DMS53 treated with DMSO at 0.1 percent for 48 hours (cell line): ENCODE results near the gene INHA.

Experiments used
- DNase-seq: peaks from one replicate; lab custom pipeline; 2025; ENCODE audit not compliant: unreplicated experiment; lab: John Stamatoyannopoulos, UW

Gene INHA

DNA sequence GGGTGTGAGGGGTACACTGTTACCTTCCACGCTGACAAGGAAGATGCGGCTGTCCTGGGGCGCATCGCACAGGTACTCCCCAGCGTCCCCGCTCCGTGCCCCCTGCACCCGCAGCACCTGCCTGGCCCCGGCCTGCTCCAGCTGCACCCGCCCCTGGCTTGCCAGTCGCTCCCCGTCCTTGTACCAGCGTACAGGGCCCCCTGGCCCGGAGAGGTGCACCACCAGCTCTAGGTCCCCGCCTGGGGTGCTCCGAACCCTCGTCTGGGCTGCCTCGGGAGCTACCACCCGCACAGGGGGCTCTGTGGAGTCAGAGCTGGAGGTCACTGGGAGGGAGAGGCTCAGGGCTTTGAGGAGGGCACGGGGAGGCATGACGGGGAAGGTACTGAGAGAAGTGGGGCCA lies 14.8 kb upstream of the INHA start:
- DNase-seq, result no peak

DNA sequence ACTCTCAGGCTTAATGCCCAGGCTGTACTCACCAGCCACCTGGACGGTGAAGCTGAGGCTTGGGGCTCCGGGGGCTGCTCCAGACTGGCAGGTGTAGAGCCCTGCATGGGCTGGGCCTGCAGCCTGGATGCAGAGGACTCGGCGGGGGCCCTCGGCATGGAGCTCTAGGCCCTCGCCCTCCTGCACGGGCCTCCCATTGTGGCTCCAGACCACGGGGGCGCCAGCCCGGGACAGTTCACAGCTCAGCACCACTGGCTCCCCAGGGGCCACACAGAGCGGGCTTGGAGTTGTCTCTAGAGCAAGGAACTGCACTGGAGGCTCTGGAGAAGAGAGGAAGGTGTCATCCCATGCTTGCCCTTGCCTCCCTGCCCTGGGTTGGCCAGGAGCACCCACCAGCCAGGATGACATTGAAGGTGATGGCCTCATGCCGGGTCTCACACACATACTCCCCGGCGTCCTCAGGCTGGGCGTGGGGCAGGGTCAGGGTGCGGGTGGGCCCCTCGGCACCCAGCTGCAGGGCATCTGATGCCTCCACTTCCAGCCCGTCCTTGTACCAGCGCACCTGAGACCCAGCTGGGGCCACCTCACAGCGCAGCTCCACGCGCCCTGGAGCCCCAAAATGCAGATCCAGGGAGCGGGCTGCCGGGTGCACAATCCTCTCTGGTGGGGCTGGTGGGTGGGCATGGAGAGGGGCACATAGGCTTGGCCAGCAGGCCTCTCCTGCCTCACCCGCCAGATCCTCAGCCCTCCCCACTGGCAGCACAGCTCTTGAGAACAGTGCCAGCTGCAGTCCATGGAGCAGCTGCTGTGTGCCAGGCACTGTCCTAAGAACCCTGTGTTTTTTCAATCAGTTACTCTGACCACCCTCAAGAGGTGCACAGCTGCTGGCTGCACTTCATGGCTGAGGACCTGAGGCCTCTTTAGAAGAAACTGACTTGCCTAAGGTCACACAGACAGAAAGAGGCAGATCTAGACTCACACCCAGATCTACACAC lies 14.0 kb upstream of the INHA start:
- DNase-seq, result no peak

DNA sequence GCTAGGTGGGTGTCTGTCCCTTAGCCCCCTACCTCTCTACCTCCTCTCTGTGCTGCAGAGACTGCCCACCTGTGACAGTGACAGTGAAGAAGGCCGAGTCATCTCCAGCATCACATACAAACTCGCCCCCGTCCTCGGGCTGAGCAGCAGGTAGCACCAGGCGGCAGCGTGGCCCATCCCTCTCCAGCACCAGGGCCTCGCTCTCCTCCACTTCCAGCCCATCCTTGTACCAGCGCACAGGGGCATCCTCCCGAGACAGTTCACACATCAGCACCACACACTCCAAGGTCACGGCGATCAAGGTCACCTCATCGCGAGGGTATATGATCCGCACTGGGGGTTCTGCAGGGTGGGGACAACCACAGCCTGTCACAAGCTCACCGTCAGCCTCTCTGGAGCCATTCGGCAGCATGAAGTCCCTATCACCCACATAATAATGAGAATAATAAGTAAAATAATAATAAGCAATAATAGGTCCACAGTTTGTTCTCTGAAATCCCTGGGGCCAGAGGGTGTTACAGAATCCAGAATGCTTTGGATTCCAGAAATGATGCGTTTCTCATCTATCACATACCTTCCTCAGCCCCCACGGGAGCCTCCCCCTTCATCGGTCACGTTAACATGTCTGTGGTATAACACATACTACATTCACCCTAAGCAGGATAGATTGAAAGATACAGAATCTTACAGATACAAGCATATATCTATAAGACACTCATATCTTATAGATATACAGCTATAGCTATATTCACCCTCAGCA lies 12.8 kb upstream of the INHA start:
- no peak for DNase-seq

DNA sequence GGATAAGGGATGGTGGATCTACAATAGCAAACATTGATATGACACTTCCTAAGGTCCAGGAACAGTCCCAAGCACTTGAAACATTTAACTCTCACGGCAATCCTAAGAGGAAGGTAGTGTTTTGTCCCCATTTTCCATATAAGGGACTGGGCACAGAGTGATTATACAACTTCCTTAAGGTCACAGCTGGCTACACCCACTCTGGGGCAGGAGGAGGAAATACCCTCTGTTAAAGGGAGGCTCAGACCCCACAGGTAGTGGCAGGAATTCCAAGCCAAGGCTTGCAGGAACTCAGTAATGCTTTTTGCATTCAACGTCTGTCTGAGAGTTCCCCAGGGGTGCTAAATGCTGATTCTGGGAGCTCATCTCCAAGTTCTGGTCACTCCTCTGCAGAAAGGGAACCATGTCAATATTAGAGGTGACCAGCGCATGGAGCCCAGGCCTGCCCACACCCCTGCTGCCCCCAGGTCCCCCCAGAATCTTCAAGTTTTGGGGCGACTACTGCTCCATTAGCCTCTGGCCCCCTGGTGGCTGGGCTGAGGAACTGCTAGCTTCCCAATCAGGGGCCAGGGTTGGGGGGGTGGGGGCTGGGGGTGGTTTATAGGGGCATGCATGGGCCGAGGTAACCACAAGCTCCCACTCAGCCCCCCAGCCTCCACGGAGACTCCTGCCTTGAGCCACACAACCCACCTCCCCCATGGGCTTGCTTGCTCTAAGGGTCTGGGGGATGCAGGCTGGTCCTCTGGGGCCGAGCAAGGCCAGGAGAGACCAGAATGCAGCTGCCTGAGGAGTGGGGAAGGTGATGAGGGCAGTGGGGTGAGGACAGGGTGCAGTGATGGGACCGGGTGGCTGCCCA lies 11.8 kb upstream of the INHA start:
- DNase-seq, result no peak

DNA sequence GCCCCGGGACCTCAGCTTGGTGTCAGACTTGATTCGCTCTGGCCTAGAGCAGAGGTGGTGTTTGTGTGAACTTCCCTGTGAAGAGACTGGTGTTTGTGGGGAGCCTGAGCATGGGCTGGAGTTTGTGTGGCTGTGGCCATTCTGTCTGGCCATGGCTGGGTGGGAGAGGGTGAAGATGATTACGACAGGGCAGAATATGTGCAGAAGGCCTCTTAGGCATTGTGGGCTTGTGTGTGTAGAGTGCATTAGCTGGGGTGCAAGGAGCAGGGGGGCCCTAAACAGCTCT lies 11.3 kb upstream of the INHA start:
- no peak for DNase-seq

DNA sequence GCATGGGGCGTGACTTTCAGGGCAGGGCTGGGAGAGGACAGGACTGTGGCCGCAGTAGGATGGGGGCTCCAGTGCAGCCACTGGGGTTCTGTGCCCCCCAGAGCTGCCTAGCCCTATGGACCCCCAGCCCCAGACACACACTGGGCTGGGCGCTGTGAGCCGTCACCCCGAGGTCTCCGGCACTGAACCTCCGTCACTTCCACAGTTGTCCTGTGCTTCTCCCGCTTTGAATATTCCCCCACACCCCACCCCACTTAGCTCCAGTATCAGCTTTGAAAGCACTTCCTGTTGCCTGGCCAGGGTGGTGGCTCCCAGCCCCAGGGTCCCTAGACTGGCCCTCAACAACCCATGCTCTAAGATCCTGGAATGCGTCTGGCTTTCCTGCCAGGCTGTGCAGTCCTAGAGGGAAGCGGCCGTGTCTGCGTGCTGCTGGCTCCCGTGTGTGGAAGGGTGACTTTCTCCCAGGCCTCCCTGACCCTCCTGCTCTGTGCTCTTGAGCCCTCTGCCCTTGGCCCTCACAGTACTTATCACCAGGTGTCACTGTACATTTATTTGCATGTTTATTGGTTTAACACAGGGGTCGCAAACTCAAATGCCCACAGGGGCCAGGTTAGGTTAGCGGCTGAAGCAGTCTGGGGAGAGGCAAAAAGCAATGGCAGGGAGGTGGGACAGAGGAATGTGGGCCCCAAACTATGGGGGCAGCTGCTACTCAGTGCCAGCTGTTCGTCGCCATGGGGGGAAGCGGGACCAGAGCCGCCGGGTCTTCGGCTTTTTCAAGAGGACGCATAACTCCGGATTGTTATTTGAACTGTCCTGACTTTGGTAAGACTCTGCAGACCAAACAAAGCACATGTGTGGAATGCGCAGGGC lies 10.7 kb upstream of the INHA start:
- no peak for DNase-seq

DNA sequence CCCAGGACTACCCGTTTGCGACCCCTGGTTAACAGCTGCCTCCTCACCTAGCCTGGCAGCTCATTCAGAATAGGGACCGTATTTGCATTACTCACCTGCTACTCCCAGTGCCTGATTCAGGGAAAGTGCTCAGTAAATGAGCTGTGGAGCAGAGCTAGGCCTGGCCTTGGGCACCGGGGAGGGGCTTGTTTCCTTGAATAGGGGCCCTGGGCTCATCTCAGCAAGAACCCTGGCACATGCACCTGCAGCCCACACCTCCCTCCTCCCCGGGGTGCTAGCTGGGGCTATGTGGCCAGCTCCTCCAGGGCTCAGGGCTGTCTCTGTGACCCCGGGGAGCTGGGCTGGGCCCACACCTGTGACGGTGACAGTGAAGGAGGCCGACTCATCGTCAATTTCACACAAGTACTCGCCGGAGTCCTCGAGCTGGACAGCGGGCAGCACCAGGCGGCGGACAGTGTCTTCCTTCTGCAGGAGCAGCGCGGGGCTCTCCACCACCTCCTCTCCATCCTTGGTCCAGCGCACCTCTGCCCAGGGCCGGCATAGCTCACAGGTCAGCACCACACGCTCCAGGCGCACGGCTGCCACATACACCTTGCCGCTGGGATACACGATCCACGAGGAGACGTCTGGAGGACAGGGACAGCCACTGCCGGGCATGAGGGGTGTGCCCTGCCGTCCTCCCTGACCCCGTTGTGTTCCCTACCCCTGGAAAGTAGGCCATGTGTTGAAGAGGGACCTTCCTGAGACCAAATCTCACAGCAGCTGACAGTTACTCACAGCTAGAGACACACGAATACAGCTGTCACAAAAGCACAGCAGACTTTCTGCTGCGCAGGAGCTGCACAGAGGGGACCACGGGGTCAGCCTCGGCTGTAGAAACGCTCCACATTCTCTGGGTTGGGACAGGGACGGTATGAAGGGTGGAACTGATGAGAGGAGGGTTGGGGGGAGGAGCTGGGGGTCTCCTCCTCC lies 9.8 kb upstream of the INHA start:
- DNase-seq, result no peak

DNA sequence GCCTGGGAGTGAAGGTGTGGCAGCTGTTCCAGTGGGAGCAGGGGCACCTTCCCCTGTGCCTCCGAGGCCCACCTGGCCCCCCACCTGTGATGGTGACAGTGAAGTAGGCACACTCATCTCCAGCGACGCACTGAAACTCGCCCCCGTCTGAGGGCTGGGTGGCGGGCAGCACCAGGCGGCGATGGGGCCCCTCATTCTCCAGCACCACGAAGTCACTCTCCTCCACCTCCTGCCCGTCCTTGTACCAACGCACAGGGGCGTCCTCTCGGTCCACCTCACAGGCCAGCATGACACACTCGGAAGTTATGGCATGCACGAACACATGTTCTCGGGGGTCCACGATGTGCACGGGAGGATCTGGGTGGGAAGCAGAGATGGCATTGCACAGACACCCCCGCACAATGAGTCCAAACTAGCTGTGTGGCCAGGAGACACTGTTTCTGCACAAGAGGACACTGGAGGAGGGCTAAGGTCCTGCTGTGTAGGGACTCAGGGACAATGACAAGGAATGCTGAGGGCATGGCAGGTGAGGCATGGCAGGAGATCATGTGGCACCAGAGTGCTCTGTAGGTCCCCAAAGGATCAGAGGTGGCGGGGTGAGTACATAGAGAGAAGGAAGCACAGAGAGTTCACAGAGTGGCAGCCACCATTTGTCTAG lies 8.7 kb upstream of the INHA start:
- no peak for DNase-seq

DNA sequence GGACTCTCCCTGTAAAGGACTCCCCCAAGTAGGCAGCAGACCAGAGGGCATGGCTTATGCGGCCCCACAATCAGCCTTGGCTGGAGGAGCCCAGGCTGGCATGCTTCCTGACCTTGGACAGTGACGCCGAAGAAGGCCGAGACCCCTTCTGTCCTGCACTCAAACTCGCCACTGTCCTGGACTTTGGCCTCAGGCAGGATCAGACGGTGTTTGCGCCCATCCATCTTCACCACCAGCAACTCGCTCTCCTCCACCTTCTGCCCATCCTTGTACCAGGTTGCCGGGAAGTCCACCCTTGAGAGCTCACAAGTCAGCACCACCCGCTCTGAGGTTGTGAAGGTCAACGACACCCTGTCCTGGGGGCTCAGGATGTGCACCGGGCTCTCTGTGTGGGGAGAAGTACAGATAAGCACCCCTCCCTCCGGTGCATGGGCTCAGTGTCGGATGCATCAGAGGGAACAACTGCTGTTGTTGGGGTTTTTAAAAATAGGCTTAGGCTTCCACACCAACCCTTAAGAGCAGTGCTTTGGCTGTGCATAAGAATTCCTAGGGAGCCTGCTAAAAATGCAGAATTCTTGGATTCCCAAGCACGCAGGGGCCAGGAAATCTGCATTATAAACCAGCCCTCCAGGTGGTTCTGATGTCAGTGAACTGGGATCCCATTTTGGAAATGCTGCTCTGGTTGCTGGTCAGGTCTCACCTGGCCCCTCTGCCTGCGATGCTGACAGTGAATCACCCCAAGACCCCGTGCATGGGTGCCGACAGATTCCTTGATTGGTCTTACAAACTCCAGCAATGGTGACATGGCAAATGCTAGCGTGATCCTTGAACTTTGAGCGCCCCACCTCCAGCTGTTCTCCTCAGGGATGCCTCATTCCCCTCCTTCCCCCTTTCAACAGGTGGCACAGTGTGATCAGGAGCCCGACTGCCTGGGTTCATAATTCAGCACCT lies 6.7 kb upstream of the INHA start:
- no peak for DNase-seq

DNA sequence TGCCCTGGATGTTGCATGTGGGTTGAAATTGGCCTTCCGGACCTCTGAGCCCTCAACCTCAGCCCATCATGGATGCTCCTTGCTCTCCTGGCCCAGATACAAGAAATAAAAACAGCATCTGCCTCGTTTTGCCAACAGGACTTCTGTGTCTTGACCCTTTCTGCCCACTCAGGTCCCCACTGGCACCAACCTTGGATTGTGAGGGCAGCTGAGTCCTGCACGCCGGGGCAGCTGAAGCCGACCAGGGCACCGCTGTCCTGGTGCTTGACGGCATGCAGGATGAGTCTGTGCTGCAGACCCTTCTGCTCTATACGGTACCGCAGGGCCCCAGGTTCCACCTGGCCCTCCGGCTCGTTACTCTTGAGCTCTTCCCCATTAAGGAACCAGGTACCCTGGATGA lies 5.5 kb upstream of the INHA start:
- DNase-seq, result no peak

DNA sequence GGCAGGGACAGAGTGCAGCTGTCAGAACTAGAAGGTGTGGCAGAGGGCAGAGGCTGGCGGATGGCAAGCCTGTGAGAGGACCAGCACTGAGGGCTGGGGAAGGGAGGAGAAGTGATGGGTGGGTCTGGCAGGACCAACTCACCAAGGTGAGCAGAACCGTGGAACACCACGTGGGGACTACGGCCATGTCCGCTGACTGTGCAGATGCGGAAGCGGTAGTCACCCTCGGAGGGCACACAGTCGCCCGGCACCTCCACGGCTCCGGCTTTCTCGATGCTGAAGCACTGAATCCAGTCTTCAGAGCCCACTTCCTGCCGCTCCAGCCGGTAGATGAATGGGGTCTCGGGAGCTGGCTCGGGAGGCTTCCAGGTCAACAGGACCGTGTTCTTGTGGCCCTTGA lies 5.0 kb upstream of the INHA start:
- DNase-seq, result no peak

DNA sequence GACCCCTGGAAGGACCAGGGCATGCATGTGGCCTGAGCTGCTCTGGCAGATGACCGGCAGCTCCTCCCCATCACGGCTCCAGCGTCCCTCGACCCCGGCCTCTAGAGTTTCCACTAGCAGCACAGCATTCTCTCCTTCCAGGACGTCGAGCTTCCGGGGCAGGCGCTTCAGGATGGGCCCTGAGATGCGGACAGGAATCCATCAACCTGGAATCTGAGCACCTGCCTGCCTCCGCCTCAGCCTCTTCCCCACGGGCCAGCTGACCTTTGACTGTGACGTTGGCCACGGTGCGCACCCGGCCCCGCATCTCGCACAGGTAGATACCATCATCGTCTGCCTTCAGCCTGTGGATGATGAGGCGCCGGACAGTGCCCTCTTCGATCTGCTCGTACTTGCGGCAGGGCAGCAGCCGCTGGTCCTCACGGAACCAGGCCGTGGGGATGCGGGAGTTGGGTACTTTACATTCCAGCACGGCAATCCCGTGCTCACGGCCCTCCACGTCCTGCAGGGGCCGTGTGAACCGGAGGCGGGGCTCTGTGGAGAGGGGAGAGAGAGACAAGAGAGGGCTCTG lies 4.2 kb upstream of the INHA start:
- DNase-seq, result no peak

DNA sequence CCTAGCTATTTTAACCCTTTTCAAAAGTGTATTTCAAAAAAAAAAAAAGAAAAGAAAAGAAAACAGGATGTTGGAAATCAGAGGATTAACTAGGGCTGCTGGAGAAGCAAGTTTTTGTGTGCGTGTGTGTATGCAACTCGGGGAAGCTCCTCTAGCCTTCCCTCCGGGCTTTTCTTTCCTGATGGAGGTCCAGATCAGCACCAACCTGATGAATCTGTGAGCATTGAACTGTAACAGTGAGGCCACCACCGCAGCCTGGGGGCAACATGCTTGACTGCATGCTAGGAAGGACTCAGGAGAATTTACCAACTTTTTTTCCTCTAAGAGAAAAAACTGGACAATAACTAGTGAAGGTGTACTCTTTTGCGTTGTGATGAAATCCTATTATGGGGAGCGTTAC lies 3.1 kb upstream of the INHA start:
- no peak for DNase-seq

DNA sequence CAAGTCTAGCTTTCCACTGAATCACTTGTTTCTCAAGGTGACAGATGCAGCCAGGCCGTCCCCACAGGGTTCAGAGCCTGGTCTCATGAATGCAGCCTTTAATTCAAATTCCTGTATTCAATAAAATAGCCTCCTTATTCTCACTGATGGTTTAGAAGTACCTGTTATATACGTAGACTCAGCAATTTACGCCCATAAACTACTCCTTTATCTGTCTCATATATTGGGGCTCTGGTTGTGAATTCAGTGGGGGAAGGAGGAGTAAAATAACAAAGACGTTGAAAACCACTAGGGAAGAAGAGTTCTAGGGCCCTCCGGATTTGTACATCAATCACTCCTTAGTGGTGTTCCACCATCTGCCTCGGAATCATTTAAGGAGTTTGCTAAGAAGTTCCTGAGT lies 2.5 kb upstream of the INHA start:
- DNase-seq, result no peak

DNA sequence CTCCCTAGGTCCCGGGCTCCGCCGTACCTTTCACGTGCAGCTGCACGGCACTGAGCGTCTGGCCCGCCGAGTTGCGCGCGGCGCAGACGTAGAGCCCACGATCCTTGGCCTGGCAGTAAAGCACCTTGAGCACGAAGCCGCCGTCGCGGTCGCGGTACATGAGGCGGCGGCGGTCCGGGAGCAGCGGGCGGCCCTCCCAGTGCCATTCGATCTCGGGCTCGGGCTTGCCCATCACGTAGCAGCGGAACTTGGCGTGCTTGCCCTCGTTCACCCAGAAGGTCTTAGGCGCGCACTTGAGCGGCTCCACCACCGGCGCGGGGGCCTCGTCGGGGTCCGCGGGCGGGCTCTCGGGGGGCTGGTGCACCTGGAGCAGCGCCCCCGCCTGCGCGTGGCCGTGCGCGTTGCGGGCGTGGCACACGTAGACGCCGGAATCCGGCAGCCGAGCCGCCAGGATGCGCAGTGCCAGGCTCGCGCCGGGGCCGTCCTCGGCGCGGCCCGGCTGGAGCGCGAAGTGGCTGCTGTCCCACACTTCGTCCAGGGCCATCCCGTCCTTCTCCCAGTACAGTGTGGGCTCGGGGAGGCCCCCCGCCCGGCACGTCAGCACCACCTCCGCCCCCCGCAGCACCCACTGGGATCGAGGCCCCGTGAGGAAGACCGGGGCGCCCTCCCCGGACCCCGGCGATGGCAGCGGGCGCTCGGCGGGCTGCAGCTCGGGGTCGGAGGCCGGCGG lies 1.8 kb upstream of the INHA start:
- DNase-seq, result no peak

DNA sequence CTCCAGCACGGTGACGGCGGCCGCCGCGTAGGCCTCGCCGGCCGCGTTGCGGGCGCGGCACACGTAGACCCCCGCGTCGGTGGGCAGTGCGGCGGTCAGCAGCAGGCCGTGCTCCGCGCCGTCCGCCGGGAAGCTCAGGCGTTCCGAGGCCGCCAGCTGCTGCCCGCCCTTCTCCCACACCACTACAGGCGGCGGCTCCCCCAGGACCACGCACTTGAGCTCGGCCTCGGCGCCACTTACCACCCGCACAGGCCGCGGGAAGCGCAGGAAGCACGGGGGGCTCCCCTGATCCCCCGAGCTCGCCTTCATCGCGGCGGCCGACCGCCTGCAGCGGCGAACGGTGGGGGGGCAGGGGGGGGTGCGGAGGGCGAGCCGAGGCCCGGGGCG lies 1.2 kb upstream of the INHA start:
- DNase-seq, result no peak
